ENCODE results near the gene TXNDC16. TPM values are rescaled to one million over a fixed set of nuclear protein-coding genes. Genes with fewer than 3 reads are reported as not detected.

The TXNDC16 gene
- total RNA-seq, 1 experiment from 2014 or later, result 20.6 TPM

GRCh38 chr14:52457411-52457810 is 94.9 kb downstream of the TXNDC16 start:
- peaks cover 27% of the 10 kb centered on the region for H3K36me3 ChIP-seq (ENCODE audit: insufficient read depth, low read length)

GRCh38 chr14:52455291-52456088 is 96.8 kb downstream of the TXNDC16 start:
- Histone ChIP-seq H3K9me2 (replicated peaks; ENCODE audit: insufficient read depth, low read length) (no peaks in the 10 kb centered on the region), H3K27ac (ENCODE audit: low read length) (no peak overlapping the region), H2AFZ (ENCODE audit: low read length) (no peak overlapping the region), H3K4me1 (ENCODE audit: low read length) (no peaks in the 10 kb centered on the region), H3K9me3 (ENCODE audit: low read length) (no peaks in the 10 kb centered on the region), H3K4me2 (ENCODE audit: low read depth, low read length, poor library complexity, severe bottlenecking) (no peak overlapping the region), H3K27me3 (ENCODE audit: low read length) (no peaks in the 10 kb centered on the region), H3K4me3 (ENCODE audit: low read length) (no peak overlapping the region), H3K36me3 (ENCODE audit: insufficient read depth, low read length) (peaks cover 15% of the 10 kb centered on the region; the same call in 1 of the 2 replicates), H3K9ac (ENCODE audit: low read length) (no peak overlapping the region), H4K20me1 (ENCODE audit: insufficient read depth, low read depth, low read length) (no peaks in the 10 kb centered on the region), H3K79me2 (ENCODE audit: low read length) (no peaks in the 10 kb centered on the region)
- DNase-seq, result no peak

More at GRCh38 chr14:52457411-52457810, 94.9 kb downstream of the TXNDC16 start:
- Histone ChIP-seq H4K20me1 (ENCODE audit: insufficient read depth, low read depth, low read length) (no peaks in the 10 kb centered on the region), H3K9me3 (ENCODE audit: low read length) (peaks cover 6% of the 10 kb centered on the region), H3K27me3 (ENCODE audit: low read length) (no peaks in the 10 kb centered on the region), H3K4me2 (ENCODE audit: low read depth, low read length, poor library complexity, severe bottlenecking) (no peak overlapping the region), H3K4me3 (ENCODE audit: low read length) (no peak overlapping the region), H2AFZ (ENCODE audit: low read length) (no peak overlapping the region), H3K79me2 (ENCODE audit: low read length) (no peaks in the 10 kb centered on the region), H3K27ac (ENCODE audit: low read length) (no peak overlapping the region), H3K4me1 (ENCODE audit: low read length) (peaks cover 5% of the 10 kb centered on the region), H3K9me2 (replicated peaks; ENCODE audit: insufficient read depth, low read length) (no peaks in the 10 kb centered on the region), H3K9ac (ENCODE audit: low read length) (no peak overlapping the region)
- DNase-seq, result no peak

GRCh38 chr14:52447236-52447635 is 105.1 kb downstream of the TXNDC16 start:
- Histone ChIP-seq H2AFZ (ENCODE audit: low read length) (no peak overlapping the region), H3K36me3 (ENCODE audit: insufficient read depth, low read length) (peaks cover 6% of the 10 kb centered on the region), H3K9me3 (ENCODE audit: low read length) (no peaks in the 10 kb centered on the region), H3K79me2 (ENCODE audit: low read length) (no peaks in the 10 kb centered on the region), H3K4me3 (ENCODE audit: low read length) (no peak overlapping the region), H3K4me2 (ENCODE audit: low read depth, low read length, poor library complexity, severe bottlenecking) (no peak overlapping the region), H3K9ac (ENCODE audit: low read length) (no peak overlapping the region), H3K9me2 (replicated peaks; ENCODE audit: insufficient read depth, low read length) (0 out of 2 replicates have a peak, but pooled peaks cover 4% of the 10 kb centered on the region), H3K4me1 (ENCODE audit: low read length) (no peaks in the 10 kb centered on the region), H3K27me3 (ENCODE audit: low read length) (no peaks in the 10 kb centered on the region), H4K20me1 (ENCODE audit: insufficient read depth, low read depth, low read length) (no peaks in the 10 kb centered on the region), H3K27ac (ENCODE audit: low read length) (no peak overlapping the region)
- DNase-seq, result no peak

GRCh38 chr14:52446355-52446754 is 106.0 kb downstream of the TXNDC16 start:
- Histone ChIP-seq H3K4me1 (ENCODE audit: low read length) (no peaks in the 10 kb centered on the region), H4K20me1 (ENCODE audit: insufficient read depth, low read depth, low read length) (no peaks in the 10 kb centered on the region), H3K27ac (ENCODE audit: low read length) (no peak overlapping the region), H3K27me3 (ENCODE audit: low read length) (no peaks in the 10 kb centered on the region), H3K4me2 (ENCODE audit: low read depth, low read length, poor library complexity, severe bottlenecking) (no peak overlapping the region), H3K79me2 (ENCODE audit: low read length) (no peaks in the 10 kb centered on the region), H3K9me2 (replicated peaks; ENCODE audit: insufficient read depth, low read length) (0 out of 2 replicates have a peak, but pooled peaks cover 4% of the 10 kb centered on the region), H3K9ac (ENCODE audit: low read length) (no peak overlapping the region), H3K9me3 (ENCODE audit: low read length) (no peaks in the 10 kb centered on the region), H3K4me3 (ENCODE audit: low read length) (no peak overlapping the region), H3K36me3 (ENCODE audit: insufficient read depth, low read length) (peaks cover 6% of the 10 kb centered on the region), H2AFZ (ENCODE audit: low read length) (no peak overlapping the region)
- no peak for DNase-seq

- Histone ChIP-seq H3K9ac (ENCODE audit: low read length) (no peak overlapping the region), H3K9me2 (replicated peaks; ENCODE audit: insufficient read depth, low read length) (0 out of 2 replicates have a peak, but pooled peaks cover 4% of the 10 kb centered on the region), H3K27ac (ENCODE audit: low read length) (no peak overlapping the region), H3K9me3 (ENCODE audit: low read length) (no peaks in the 10 kb centered on the region), H3K4me2 (ENCODE audit: low read depth, low read length, poor library complexity, severe bottlenecking) (no peak overlapping the region), H3K27me3 (ENCODE audit: low read length) (no peaks in the 10 kb centered on the region), H3K79me2 (ENCODE audit: low read length) (no peaks in the 10 kb centered on the region), H4K20me1 (ENCODE audit: insufficient read depth, low read depth, low read length) (no peaks in the 10 kb centered on the region), H3K4me1 (ENCODE audit: low read length) (peaks cover 3% of the 10 kb centered on the region; the same call in 1 of the 2 replicates), H3K36me3 (ENCODE audit: insufficient read depth, low read length) (no peaks in the 10 kb centered on the region; the same call in 1 of the 2 replicates), H2AFZ (ENCODE audit: low read length) (no peak overlapping the region), H3K4me3 (ENCODE audit: low read length) (no peak overlapping the region)
- DNase-seq, result no peak
These were observed 108.8 kb downstream of the TXNDC16 start for GRCh38 chr14:52443506-52443905.

- peaks cover 3% of the 10 kb centered on the region; the same call in 1 of the 2 replicates for H3K4me1 ChIP-seq (ENCODE audit: low read length)
- H3K9me2 ChIP-seq (replicated peaks; ENCODE audit: insufficient read depth, low read length), result 0 out of 2 replicates have a peak, but pooled peaks cover 4% of the 10 kb centered on the region
- no peaks in the 10 kb centered on the region for H4K20me1 ChIP-seq (ENCODE audit: insufficient read depth, low read depth, low read length)
- H3K27ac ChIP-seq (ENCODE audit: low read length), result no peak overlapping the region
- H3K4me2 ChIP-seq (ENCODE audit: low read depth, low read length, poor library complexity, severe bottlenecking), result no peak overlapping the region
- no peaks in the 10 kb centered on the region for H3K79me2 ChIP-seq (ENCODE audit: low read length)
- no peak overlapping the region for H3K4me3 ChIP-seq (ENCODE audit: low read length)
- DNase-seq, result no peak
- no peak overlapping the region for H2AFZ ChIP-seq (ENCODE audit: low read length)
- no peaks in the 10 kb centered on the region for H3K27me3 ChIP-seq (ENCODE audit: low read length)
- no peak overlapping the region for H3K9ac ChIP-seq (ENCODE audit: low read length)
- H3K36me3 ChIP-seq (ENCODE audit: insufficient read depth, low read length), result no peaks in the 10 kb centered on the region; the same call in 1 of the 2 replicates
- no peaks in the 10 kb centered on the region for H3K9me3 ChIP-seq (ENCODE audit: low read length)
These were observed 109.7 kb downstream of the TXNDC16 start for GRCh38 chr14:52442602-52443001.

GRCh38 chr14:52442166-52442565 is 110.1 kb downstream of the TXNDC16 start:
- H3K4me2 ChIP-seq (ENCODE audit: low read depth, low read length, poor library complexity, severe bottlenecking), result no peak overlapping the region
- H2AFZ ChIP-seq (ENCODE audit: low read length), result no peak overlapping the region
- H3K9ac ChIP-seq (ENCODE audit: low read length), result no peak overlapping the region
- H3K9me2 ChIP-seq (replicated peaks; ENCODE audit: insufficient read depth, low read length), result 0 out of 2 replicates have a peak, but pooled peaks cover 4% of the 10 kb centered on the region
- no peak for DNase-seq
- no peak overlapping the region for H3K27ac ChIP-seq (ENCODE audit: low read length)
- H3K9me3 ChIP-seq (ENCODE audit: low read length), result no peaks in the 10 kb centered on the region
- H3K79me2 ChIP-seq (ENCODE audit: low read length), result no peaks in the 10 kb centered on the region
- H3K36me3 ChIP-seq (ENCODE audit: insufficient read depth, low read length), result no peaks in the 10 kb centered on the region; the same call in 1 of the 2 replicates
- H3K4me1 ChIP-seq (ENCODE audit: low read length), result peaks cover 3% of the 10 kb centered on the region; the same call in 1 of the 2 replicates
- H3K4me3 ChIP-seq (ENCODE audit: low read length), result no peak overlapping the region
- no peaks in the 10 kb centered on the region for H3K27me3 ChIP-seq (ENCODE audit: low read length)
- H4K20me1 ChIP-seq (ENCODE audit: insufficient read depth, low read depth, low read length), result no peaks in the 10 kb centered on the region

GRCh38 chr14:52439476-52439875 is 112.8 kb downstream of the TXNDC16 start:
- Histone ChIP-seq H3K79me2 (ENCODE audit: low read length) (no peaks in the 10 kb centered on the region), H3K4me3 (ENCODE audit: low read length) (no peak overlapping the region), H3K27me3 (ENCODE audit: low read length) (no peaks in the 10 kb centered on the region), H3K4me1 (ENCODE audit: low read length) (peaks cover 3% of the 10 kb centered on the region; the same call in 1 of the 2 replicates), H2AFZ (ENCODE audit: low read length) (no peak overlapping the region), H3K9me3 (ENCODE audit: low read length) (no peaks in the 10 kb centered on the region), H3K27ac (ENCODE audit: low read length) (no peak overlapping the region), H3K9ac (ENCODE audit: low read length) (no peak overlapping the region), H3K9me2 (replicated peaks; ENCODE audit: insufficient read depth, low read length) (0 out of 2 replicates have a peak, but pooled peaks cover 4% of the 10 kb centered on the region), H4K20me1 (ENCODE audit: insufficient read depth, low read depth, low read length) (no peaks in the 10 kb centered on the region), H3K4me2 (ENCODE audit: low read depth, low read length, poor library complexity, severe bottlenecking) (no peak overlapping the region), H3K36me3 (ENCODE audit: insufficient read depth, low read length) (no peaks in the 10 kb centered on the region)
- no peak for DNase-seq

All from Karpas-422 (cell line).